Right renal pelvis (tissue), 4 donors: ENCODE data around the gene GPBP1. TPM values are rescaled to one million over a fixed set of nuclear protein-coding genes. Genes with fewer than 3 reads are reported as not detected.

Source experiments
- polyA plus RNA-seq, 4 donors: library from polyadenylated mRNA; unstranded; fragments of 120-200 nt; gene quantifications; one replicate each; pipeline ENCODE4 v1.2.1, GENCODE V29; 2013; ENCODE audit not compliant: insufficient read length in 4 of 4

GPBP1 gene
- polyA plus RNA-seq, 4 donors, result 125 to 161 (median 152) TPM

Other genes starting within 250 kb of the GPBP1 start
- gene MIER3, start 221.9 kb upstream of the GPBP1 start, polyA plus RNA-seq, result 10 to 100 TPM; 31.4 to 44.2 (median 40.4) TPM